ENCODE measurements around the gene SLC13A5.
"Not testable (repeated sequence)": the region's sequence is repeated elsewhere in the genome, so short reads cannot be mapped to it uniquely, and the experiment has no call there.

SLC13A5 gene

GRCh38 chr17:6658411-6658810, 54.8 kb downstream of the SLC13A5 start:
- not testable (repeated sequence) for DNase-seq

GRCh38 chr17:6657633-6658287, 55.4 kb downstream of the SLC13A5 start:
- no peak for DNase-seq

GRCh38 chr17:6656797-6657632, 56.2 kb downstream of the SLC13A5 start:
- not testable (repeated sequence) for DNase-seq

GRCh38 chr17:6655732-6656361, 57.3 kb downstream of the SLC13A5 start:
- DNase-seq, result not testable (repeated sequence)

- DNase-seq, result no peak
Observed at GRCh38 chr17:6654841-6655731, 58.1 kb downstream of the SLC13A5 start.

- no peak for DNase-seq
Observed at GRCh38 chr17:6651919-6652452, 61.2 kb downstream of the SLC13A5 start.

- peak; percentile 33 for DNase-seq
Observed at GRCh38 chr17:6651354-6651918, 61.7 kb downstream of the SLC13A5 start, which contains the start of the genes C17orf100 and MED31. Gene C17orf100, plus strand, starts transcription at chr17:6651762. Its CDS starts 152 bp downstream, at chr17:6651914. Gene MED31, minus strand, starts transcription at chr17:6651605. Its CDS starts 77 bp downstream, at chr17:6651528.

GRCh38 chr17:6648181-6648580, 65.0 kb downstream of the SLC13A5 start:
- DNase-seq, result no peak

- DNase-seq, result no peak
Observed at GRCh38 chr17:6643451-6644125, 69.6 kb downstream of the SLC13A5 start.

- no peak for DNase-seq
Observed at GRCh38 chr17:6642592-6642991, 70.6 kb downstream of the SLC13A5 start.

GRCh38 chr17:6641247-6641863, 71.8 kb downstream of the SLC13A5 start:
- DNase-seq, result no peak

GRCh38 chr17:6640536-6641246, 72.5 kb downstream of the SLC13A5 start, which contains the start of the genes KIAA0753 and TXNDC17:
Gene KIAA0753, minus strand, starts transcription at chr17:6640711. Its CDS starts 5,608 bp downstream, at chr17:6635103.
Gene TXNDC17, plus strand, starts transcription at chr17:6641060. Its CDS starts 23 bp downstream, at chr17:6641083.
- DNase-seq, result peak; percentile 40

- DNase-seq, result no peak
Observed at GRCh38 chr17:6639586-6640535, 73.3 kb downstream of the SLC13A5 start.

- no peak for DNase-seq
Observed at GRCh38 chr17:6639014-6639585, 74.1 kb downstream of the SLC13A5 start.

- DNase-seq, result no peak
Observed at GRCh38 chr17:6638046-6638908, 74.9 kb downstream of the SLC13A5 start.

GRCh38 chr17:6637458-6637840, 75.7 kb downstream of the SLC13A5 start:
- DNase-seq, result no peak
